HG03460 (cell line): ENCODE results near the gene HMGA1.

Experiments used
- ATAC-seq: cut with Tn5 transposase; IDR thresholded peaks from one replicate; pipeline ENCODE4 v1.9.1; 2021; ENCODE audit not compliant: unreplicated experiment

The HMGA1 gene, protein sequence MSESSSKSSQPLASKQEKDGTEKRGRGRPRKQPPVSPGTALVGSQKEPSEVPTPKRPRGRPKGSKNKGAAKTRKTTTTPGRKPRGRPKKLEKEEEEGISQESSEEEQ

DNA sequence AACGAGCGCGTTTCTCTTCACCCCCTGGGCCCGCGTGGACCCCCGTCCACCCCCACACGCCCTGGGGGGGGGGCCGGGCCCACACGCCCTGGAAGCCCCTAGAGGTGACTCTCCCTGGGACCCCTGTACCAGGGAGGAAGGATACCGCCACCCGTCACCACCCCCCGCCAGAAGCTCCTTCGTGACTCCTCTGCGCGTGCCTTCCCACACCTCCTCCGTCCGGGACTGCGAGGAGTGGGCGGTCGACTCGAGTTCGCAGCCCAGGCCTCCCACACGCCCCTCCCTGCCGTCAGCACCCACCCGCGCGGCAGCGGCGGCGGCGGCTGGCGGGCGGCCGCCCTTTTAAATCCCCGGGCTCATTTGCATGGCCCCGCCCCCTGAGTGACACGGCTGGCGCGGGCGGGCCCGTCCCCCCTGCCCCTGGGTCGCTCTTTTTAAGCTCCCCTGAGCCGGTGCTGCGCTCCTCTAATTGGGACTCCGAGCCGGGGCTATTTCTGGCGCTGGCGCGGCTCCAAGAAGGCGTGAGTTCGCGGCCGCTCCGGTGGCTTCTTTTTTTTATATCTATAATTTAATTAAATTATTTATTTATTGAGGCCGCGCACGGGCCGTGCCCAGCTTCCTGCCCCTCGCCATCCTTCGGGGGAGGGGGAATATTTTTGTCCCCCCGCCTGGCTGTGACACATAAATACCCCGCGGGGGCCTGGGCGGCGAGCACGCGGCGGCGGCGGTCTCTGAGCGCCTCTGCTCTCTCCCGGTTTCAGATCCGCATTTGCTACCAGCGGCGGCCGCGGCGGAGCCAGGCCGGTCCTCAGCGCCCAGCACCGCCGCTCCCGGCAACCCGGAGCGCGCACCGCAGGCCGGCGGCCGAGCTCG lies at the start of gene HMGA1:
HMGA1 (plus strand) TSS at position 431 of the 873 bp plus-strand sequence. CDS start 3,908 bp downstream, outside the sequence.
- peak; percentile 53 for ATAC-seq

DNA sequence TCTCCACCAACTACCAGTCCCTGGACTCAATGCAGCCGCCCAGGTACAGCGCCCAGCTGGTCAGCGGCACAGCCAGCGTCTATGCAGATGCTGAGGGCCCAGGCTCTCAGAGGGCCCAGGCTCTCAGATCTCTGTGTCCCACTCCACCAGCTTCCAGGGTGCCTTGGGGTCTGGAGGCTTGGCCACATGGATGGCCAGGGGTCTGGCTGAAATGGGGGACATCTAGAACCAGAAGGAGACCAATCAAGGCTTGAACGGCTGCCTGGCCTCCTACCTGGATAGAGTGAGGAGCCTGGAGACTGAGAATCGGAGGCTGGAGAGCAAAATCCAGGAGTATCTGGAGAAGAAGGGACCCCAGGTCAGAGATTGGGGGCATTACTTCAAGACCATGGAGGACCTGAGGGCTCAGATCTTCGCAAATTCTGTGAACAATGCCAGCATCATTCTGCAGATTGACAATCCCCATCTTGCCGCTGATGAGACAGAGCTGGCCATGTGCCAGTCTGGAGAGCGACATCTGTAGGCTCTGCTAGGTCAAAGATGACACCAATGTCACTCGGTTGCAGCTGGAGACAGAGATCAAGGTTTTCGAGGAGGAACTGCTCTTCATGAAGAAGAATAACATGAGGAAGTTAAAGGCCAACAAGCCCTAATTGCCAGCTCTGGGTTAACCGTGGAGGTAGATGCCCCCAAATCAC lies 46.7 kb upstream of the HMGA1 start:
- no peak for ATAC-seq

DNA sequence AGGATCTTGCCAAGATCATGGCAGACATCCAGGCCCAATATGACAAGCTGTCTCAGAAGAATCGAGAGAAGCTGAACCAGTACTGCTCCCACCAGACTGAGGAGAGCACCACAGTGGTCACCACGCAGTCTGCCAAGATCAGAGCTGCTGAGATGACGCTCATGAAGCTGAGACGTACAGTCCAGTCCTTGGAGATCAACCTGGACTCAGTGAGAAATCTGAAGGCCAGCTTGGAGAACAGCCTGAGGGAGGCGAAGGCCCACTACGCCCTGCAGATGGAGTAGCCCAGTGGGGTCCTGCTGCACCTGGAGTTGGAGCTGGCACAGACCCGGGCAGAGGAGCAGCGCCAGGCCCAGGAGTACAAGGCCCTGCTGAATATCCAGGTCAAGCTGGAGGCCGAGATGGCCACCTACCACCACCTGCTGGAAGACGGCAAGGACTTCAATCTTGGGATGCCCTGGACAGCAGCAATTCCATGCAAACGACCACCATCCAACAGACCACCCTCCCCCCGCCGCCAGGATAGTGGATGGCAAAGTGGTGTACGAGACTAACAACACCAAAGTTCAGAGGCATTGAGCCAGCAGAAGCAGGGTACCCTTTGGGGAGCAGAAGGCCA lies 46.1 kb upstream of the HMGA1 start:
- ATAC-seq: no peak

DNA sequence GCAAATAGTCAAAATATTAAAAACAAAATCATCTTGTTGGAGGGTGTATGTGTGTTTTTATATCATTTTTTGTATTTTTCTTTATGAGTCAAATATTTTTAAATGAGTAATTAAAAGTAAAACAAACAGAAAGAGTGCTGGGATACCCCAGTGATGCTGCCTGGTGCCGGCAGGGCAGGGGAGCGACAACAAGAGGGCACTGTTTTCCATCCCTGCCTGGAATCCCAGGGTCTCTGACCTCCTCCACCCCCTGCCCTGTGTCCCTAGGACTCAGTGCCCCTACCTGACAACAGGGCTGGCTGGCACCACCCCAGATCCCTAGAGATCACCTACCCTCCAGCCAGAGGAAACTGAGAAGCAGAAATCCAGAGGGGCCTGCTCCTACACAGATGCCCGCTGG lies 41.9 kb upstream of the HMGA1 start:
- ATAC-seq: no peak

DNA sequence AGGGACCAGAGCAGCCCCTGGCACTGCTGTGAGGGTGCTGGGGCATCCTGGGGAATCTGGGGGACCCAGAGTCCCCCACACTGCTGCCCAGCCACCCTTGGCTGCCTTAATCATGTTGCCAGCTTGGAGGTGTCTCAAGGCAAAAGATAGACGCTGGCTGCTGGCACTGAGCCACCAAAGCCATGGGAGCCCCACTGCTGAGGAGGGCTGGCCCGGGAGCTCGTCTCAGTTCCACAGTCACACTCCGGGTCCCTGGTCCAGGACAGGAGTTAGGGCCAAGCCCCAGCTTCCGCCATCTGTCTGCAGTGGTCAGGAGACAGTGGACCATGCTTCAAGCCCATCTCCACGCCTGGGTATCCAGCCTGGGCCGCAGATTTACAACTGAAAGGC lies 41.0 kb upstream of the HMGA1 start:
- no peak for ATAC-seq

DNA sequence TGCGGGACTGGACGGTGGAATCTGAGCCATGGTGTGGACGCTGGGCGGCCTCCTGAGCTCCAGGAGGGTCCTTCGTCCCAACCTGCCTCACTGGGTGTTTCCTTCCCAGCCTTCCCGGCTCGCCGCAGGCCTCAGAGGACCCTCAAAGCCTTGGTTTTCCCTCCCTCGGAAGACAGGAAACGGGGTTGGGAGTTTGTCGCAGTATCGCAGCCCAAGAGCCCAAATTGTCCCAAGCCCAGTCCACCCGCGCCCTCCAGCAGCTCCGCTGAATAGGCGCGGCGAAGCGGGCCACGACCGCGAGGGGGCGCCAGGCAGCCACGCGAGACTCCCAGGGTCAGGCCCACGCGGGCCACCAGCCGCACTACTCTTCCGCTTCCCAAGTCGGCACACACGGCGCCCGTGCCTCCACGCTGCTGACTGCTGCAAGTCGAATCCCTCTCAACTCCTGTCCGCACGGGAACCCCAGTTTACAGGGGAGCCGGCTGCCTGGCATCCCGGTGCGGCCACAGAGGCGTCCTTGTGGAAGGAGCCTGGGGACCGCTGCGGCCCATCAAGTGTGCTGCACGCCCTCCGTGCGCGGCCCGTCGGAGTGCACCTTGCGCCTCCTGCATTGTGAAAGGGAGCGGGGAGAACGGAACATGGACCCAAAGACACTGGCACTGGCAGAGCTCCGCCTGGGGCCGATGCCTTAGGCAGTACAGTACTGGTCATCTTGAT lies 40.4 kb upstream of the HMGA1 start:
- ATAC-seq: no peak

DNA sequence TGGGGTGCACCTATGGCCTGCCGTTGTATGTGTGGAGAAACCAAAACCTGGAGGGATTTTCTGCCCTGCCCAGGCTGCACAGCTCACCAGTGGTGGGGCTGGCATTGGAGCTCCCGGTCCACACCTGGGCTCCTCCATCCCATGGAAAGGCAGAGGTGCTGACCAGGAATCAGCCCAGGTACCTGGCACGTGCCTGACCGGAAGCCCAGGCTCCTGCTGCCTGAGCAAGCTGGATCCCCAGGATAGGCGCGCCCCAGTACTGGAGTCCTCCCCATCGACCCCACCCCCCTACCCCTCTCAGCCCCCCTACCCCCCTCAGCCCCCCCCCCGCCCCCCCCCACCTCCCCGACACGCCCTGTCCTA lies 39.9 kb upstream of the HMGA1 start:
- ATAC-seq: no peak

DNA sequence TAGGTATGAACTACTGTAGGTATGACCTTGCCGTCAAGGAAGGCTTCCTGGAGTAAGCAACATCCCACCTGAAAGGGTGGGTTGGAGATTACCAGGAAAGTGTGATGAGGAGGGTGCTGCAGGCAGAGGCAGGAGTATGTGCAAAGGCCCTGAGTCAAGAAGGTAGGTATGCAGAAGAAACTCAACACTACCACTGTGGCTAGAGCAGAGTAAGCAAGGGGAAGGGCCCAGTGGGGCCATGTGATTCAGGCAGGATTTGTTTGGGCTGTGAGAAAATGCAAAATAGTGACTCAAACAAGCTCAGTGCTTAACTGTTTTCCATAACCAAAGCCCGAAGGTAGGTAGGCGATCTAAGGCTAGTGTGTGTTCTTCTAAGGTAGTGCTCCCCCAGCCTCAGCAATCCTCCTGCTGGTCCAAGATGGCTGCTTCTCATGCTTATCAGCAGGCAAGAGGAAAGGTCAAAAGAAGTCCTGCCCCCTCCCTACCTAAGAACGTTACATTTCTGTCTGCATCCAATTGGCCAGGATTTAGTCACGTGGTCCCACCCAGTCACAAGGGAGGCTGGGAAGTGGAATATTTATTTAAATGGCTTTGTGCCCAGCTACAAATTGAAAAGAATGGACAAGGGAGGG lies 36.2 kb upstream of the HMGA1 start:
- ATAC-seq: no peak

DNA sequence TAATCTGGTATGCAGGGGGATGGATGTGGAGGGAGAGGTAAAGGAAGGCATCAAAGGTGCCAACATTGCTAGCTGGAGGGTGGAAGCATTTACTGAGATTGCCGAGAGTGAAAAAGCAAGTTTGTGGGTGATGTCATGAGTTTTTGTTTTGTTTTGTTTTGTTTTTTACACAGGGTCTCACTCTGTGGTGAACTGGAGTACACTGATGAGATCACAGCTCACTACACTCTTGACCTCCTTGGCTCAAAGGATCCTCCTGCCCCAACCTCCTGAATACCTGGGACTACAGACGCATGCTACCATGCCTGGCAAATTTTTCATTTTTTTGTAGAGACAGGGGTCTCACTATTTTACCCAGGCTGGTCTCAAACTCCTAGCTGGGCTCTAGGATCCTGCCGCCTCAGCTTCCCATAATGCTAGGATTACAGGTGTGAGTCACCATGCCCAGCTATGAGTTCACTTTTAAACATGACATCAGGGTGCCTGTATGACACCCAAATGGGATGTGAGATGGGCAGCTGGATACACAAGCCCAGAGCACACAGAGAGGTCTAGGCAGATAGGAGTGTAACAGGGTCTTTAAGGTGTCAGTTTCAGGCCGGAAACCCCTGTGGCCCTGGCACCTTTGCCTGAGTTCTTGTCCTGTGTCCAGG lies 35.1 kb upstream of the HMGA1 start:
- no peak for ATAC-seq

DNA sequence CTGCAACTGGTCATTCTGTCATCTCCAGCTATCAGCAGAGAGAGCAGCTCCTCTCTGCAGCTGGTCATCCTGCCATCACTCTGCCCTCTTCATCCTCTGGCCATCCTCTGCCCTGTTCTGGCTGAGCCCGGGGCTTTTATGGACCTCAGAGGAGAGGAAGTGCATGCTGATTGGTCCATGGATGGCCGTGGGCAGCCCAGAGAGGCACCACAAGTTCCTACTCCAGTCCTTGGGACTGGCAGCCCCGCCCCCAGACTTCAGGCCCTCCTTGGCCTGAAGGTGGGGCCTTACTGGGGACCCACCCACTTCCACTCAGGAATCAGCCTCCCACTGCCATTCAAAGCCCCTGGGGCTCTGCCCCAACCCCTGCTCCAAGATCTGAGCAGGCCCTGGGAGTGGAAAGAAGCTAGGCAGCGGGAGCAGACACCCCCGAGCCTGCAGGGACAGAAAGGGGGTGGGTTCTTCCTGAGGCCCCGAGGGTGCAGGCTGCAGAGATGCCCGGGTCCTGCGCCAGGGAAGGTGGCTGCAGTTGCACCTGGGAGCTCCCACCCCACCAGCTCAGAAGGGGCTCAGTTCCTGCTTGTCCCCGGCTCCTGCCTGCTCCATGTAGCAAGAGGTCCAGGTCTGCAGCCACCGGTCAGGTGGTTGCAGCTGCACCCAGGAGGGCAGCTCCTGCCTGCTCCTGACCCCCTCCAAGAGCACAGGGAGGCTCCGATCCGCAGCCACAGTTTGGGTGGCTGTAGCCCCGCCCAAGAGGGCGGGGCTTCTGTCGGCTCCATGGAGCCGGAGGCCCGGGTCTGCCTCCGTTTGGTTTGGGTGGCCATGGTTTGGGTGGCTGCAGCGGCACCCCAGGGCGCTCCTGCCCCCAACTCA lies 34.1 kb upstream of the HMGA1 start:
- ATAC-seq: no peak

DNA sequence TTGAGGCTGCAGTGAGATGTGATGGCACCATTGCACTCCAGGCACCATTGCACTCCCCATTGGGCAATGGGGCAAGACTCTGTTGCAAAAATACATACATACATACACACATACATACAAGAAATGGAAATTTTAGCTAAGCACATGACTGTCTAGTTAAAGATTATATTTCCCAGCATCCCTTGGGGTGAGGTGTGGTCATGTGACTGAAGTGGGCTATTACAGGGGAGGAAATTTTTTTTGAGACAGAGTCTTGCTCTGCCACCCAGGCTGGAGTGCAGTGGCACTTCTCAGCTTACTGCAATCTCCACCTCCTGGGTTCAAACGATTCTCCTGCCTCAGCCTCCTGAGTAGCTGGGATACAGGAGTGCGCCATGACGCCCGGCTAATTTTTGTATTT lies 32.0 kb upstream of the HMGA1 start:
- no peak for ATAC-seq

DNA sequence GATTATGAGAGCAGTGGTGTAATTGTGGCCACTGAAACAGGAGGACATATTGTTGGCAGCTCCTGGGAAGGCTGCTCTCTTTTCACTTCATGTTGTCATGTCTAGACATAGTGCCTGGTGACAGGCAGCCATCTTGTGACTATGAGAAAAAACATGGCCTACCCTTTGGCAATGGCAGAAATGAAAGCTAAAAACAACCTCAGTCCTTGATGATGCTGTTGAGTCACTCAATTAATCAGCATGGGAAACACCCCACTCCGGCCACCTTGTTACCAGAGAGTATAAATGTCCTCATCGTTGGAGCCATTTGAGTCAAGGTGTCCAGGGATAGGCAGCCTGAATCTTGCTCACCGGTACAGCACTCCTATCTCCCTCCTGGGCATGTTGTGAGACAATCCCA lies 31.2 kb upstream of the HMGA1 start:
- no peak for ATAC-seq

DNA sequence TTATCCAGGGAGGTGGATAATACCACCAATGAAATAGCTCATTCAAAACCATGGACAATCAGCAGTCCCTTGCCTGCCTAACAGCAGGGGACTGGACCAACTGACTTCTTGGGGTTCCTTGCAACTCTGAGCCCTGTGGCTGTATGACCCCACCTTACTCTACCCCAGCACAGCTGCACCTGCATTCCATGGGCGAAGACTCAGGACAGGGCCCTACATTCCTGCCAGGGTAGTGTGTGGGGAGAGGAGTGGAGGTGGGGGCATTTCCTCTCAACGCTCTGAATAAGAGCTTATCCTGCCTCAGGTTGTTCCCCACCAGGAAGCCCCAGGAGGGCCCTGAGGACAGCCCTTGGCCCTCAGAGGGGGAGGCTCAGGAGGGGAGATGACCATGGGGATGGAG lies 30.8 kb upstream of the HMGA1 start:
- ATAC-seq: no peak

DNA sequence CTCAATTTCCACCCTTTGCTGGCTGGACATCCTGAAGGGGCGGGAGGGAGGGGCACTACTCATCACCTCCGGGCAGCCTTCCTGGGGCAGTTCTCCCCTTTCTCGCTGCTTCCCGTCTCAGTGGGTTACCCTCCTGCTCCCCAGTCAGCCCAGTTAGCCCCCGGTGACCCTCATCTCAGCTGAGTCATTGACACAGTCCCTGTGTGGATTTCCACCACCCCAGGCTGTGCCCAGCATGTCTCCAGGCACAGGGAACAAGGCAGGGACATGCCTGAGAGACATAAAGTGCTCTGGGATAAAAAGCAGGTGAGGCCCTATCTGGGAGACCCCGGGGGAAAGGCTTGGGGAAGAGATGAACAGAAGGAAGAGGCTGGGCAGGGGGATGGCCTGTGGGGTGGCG lies 29.9 kb upstream of the HMGA1 start:
- no peak for ATAC-seq

DNA sequence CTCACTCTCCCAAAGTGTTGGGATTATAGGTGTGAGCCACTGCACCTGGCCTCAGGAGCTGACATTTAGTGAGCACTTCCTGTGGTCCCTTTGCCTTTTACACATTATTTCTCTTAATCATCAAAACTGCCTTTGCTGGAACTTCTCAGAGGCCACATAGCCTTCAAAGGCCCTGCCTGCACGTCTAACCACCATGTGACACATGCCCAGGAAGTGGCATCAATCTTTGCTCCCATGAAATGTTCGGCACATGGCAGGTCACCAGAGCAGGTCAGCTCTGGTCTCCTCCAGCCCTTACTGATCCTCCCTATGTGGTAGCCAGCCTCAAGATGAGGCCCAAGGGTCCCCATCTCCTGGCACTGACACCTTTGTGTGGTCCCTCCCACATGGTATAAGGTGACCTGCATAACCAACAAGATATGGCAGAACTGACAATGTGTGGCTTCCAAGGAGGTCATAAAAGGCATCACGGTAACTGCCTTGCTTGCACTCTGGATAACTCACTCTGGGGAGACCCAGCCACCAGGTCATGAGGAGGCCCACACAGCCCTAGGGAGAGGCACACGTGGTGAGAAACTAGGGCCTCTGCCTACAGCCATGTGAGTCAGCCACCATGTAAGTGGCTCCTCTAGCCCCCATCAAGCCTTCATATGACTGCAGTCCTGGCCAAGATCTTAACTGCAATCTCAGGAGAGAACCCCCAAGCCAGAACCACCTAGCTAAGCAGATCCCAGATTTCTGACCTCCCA lies 28.8 kb upstream of the HMGA1 start:
- no peak for ATAC-seq

DNA sequence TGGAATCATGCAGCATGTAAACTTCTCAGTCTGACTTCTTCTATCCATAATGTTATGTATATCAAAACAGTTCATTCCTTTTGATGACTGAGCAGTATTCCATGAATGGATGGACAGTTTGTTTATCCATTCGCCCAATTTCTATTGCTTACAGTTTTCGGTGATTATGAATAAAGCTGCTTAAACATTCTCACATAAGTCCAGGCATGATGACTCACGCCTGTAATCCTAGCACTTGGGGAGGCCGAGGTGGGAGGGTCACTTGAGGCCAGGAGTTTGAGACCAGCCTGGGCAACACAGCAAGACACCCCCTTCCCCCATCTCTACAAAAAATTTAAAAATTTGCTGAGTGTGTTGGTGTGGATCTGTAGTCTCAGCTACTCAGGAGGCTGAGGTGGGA lies 22.9 kb upstream of the HMGA1 start:
- ATAC-seq: no peak

DNA sequence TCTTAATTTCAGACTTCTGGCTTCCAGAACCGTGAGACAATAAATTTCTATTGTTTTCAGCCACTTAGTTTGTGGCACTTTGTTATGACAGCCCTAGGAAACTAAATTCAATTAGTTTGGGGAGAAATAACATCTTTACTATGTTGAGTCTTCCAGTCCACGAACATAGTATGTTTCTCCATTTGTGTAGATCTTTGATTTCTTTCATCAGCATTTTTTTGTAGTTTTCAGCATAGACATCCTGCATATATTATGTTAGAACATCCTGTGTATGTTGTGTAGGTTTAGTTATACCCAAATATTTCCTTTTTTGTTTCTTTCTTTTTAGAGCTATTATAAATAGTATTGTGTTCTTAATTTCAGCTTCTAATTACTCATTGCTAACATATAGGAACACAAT lies 18.0 kb upstream of the HMGA1 start:
- ATAC-seq: no peak

DNA sequence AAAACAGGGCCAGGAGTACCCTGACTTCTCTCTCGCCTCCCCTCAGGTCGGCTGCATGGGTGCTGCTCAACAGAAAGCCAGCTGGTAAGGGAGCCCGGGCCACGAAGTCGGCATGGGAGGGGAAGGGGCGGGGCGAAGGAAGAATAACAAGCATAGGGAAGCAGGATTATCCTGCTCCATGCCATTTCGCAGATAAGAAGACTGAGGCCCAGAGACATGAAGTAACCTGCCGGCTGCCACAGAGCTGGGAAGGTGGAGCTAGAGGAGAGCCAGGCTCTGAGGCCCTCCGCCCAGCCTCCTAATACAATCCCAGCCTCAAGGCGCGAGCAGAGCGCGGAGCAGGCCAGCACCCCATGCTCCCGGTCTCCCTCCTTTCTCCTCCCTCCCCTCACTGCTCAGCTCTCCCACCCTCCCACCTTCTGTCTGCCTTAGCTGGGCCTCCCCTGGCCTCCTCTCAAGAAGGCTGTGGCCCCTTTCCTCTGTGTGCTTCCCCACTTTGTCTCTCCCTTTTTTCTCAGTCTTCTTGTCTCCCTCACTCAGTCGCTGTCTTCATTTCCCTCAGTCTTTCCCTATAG lies 13.2 kb upstream of the HMGA1 start:
- ATAC-seq: peak; percentile 26
